MM.1S (cell line): ENCODE results near the gene AP3B1.

Source experiments
- EZH2 ChIP-seq: fragments of 300-600 bp; sonication (generic); optimal IDR thresholded peaks from 2 replicates; pipeline ENCODE3; 2017; ENCODE audit warnings: low read depth, mild to moderate bottlenecking, antibody characterized with exemption, low read length, mixed read lengths
- EZH2phosphoT487 ChIP-seq: fragments of 300-600 bp; sonication (generic); IDR thresholded peaks from 2 replicates; pipeline ENCODE4 v1.6.1; 2018; ENCODE audit warnings: antibody characterized with exemption, low read length
- TF ChIP-seq, protein P1 (sequence below): fragments of 300-600 bp; sonication (generic); IDR thresholded peaks from 2 replicates; pipeline ENCODE4 v1.5.1; 2016; ENCODE audit warnings: antibody characterized with exemption, low read length, mixed read lengths

- TF ChIP-seq, protein P1, sequence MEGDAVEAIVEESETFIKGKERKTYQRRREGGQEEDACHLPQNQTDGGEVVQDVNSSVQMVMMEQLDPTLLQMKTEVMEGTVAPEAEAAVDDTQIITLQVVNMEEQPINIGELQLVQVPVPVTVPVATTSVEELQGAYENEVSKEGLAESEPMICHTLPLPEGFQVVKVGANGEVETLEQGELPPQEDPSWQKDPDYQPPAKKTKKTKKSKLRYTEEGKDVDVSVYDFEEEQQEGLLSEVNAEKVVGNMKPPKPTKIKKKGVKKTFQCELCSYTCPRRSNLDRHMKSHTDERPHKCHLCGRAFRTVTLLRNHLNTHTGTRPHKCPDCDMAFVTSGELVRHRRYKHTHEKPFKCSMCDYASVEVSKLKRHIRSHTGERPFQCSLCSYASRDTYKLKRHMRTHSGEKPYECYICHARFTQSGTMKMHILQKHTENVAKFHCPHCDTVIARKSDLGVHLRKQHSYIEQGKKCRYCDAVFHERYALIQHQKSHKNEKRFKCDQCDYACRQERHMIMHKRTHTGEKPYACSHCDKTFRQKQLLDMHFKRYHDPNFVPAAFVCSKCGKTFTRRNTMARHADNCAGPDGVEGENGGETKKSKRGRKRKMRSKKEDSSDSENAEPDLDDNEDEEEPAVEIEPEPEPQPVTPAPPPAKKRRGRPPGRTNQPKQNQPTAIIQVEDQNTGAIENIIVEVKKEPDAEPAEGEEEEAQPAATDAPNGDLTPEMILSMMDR = no peak
- TF ChIP-seq EZH2 = no peak
- no peak for TF ChIP-seq EZH2phosphoT487
These were observed 8.2 kb downstream of the AP3B1 start for GRCh38 chr5:78286290-78286689.
